ENCODE measurements around the gene NCAM1. TPM values are rescaled to one million over a fixed set of nuclear protein-coding genes. Genes with fewer than 3 reads are reported as not detected.
A peak's percentile ranks its signal among the peaks of the same experiment; 100 is the strongest.

Gene NCAM1
- total RNA-seq, 2 donors from 2014 or later, result 0.60 TPM; not detected in 1

- no peaks in the 10 kb centered on the region for H3K9me3 Mint-ChIP-seq
- no peaks in the 10 kb centered on the region for H3K36me3 Mint-ChIP-seq (ENCODE audit: insufficient read depth in 2 of 2)
- H3K27ac Mint-ChIP-seq, result no peak overlapping the region
- H3K4me1 Mint-ChIP-seq (ENCODE audit: low read depth), result no peaks in the 10 kb centered on the region
- DNase-seq, result no peak
- H3K4me3 Mint-ChIP-seq, result no peak overlapping the region
- no peak for ATAC-seq (replicated peaks in 1 of 2)
- peaks cover 9% of the 10 kb centered on the region for H3K27me3 Mint-ChIP-seq (ENCODE audit: low read depth)
Observed at GRCh38 chr11:113213549-113213948, 252.3 kb downstream of the NCAM1 start.

GRCh38 chr11:113222241-113222640 is 261.0 kb downstream of the NCAM1 start:
- no peak overlapping the region for H3K27ac Mint-ChIP-seq
- H3K36me3 Mint-ChIP-seq (ENCODE audit: insufficient read depth in 2 of 2), result peaks cover 0 to 2% of the 10 kb centered on the region in 2 donors
- DNase-seq, result no peak
- no peak for ATAC-seq (replicated peaks in 1 of 2)
- no peak overlapping the region for H3K4me3 Mint-ChIP-seq
- H3K27me3 Mint-ChIP-seq (ENCODE audit: low read depth), result peaks cover 18% of the 10 kb centered on the region
- peaks cover 1 to 2% of the 10 kb centered on the region in 2 donors for H3K9me3 Mint-ChIP-seq
- H3K4me1 Mint-ChIP-seq (ENCODE audit: low read depth), result no peaks in the 10 kb centered on the region

GRCh38 chr11:113234888-113235287 is 273.7 kb downstream of the NCAM1 start:
- no peaks in the 10 kb centered on the region for H3K27me3 Mint-ChIP-seq (ENCODE audit: low read depth)
- no peaks in the 10 kb centered on the region for H3K4me1 Mint-ChIP-seq (ENCODE audit: low read depth)
- no peak overlapping the region for H3K4me3 Mint-ChIP-seq
- H3K9me3 Mint-ChIP-seq, result no peaks in the 10 kb centered on the region
- no peak for DNase-seq
- no peak for ATAC-seq (replicated peaks in 1 of 2)
- no peaks in the 10 kb centered on the region for H3K36me3 Mint-ChIP-seq (ENCODE audit: insufficient read depth in 2 of 2)
- H3K27ac Mint-ChIP-seq, result no peak overlapping the region

- Mint-ChIP-seq H3K27ac (no peak overlapping the region), H3K4me3 (no peak overlapping the region), H3K36me3 (ENCODE audit: insufficient read depth in 2 of 2) (no peaks in the 10 kb centered on the region), H3K27me3 (ENCODE audit: low read depth) (peaks cover 15% of the 10 kb centered on the region), H3K9me3 (no peaks in the 10 kb centered on the region), H3K4me1 (ENCODE audit: low read depth) (no peaks in the 10 kb centered on the region)
- ATAC-seq (replicated peaks in 1 of 2), result no peak
- no peak for DNase-seq
Observed at GRCh38 chr11:113237261-113237660, 276.0 kb downstream of the NCAM1 start.

- DNase-seq (no peak), ATAC-seq (replicated peaks in 1 of 2) (no peak)
- Mint-ChIP-seq H3K27me3 (ENCODE audit: low read depth) (peaks cover 27% of the 10 kb centered on the region), H3K27ac (no peak overlapping the region), H3K36me3 (ENCODE audit: insufficient read depth in 2 of 2) (no peaks in the 10 kb centered on the region), H3K4me1 (ENCODE audit: low read depth) (peaks cover 11% of the 10 kb centered on the region), H3K9me3 (no peaks in the 10 kb centered on the region), H3K4me3 (no peak overlapping the region)
Observed at GRCh38 chr11:113238721-113239120, 277.5 kb downstream of the NCAM1 start.

GRCh38 chr11:113240389-113240788 is 279.2 kb downstream of the NCAM1 start:
- Mint-ChIP-seq H3K27ac (no peak overlapping the region), H3K27me3 (ENCODE audit: low read depth) (peaks cover 39% of the 10 kb centered on the region), H3K9me3 (no peaks in the 10 kb centered on the region), H3K36me3 (ENCODE audit: insufficient read depth in 2 of 2) (no peaks in the 10 kb centered on the region), H3K4me3 (no peak overlapping the region), H3K4me1 (ENCODE audit: low read depth) (peaks cover 11% of the 10 kb centered on the region)
- DNase-seq, result no peak
- ATAC-seq (replicated peaks in 1 of 2), result no peak

GRCh38 chr11:113240790-113241635 is 279.8 kb downstream of the NCAM1 start:
- Mint-ChIP-seq H3K4me1 (ENCODE audit: low read depth) (peaks cover 11% of the 10 kb centered on the region), H3K27ac (no peak overlapping the region), H3K27me3 (ENCODE audit: low read depth) (peaks cover 44% of the 10 kb centered on the region), H3K36me3 (ENCODE audit: insufficient read depth in 2 of 2) (no peaks in the 10 kb centered on the region), H3K9me3 (no peaks in the 10 kb centered on the region), H3K4me3 (no peak overlapping the region)
- DNase-seq (no peak), ATAC-seq (replicated peaks in 1 of 2) (no peak)

- no peak overlapping the region for H3K4me3 Mint-ChIP-seq
Observed at GRCh38 chr11:113241636-113242054, 280.4 kb downstream of the NCAM1 start.

GRCh38 chr11:113242060-113242459 is 280.8 kb downstream of the NCAM1 start:
- ATAC-seq (replicated peaks in 1 of 2) (no peak), DNase-seq (no peak)
- H3K36me3 Mint-ChIP-seq (ENCODE audit: insufficient read depth in 2 of 2), result no peaks in the 10 kb centered on the region
- H3K4me3 Mint-ChIP-seq, result no peak overlapping the region
- H3K27me3 Mint-ChIP-seq (ENCODE audit: low read depth), result peaks cover 52% of the 10 kb centered on the region
- no peaks in the 10 kb centered on the region for H3K9me3 Mint-ChIP-seq
- no peak overlapping the region for H3K27ac Mint-ChIP-seq
- H3K4me1 Mint-ChIP-seq (ENCODE audit: low read depth), result peaks cover 11% of the 10 kb centered on the region

More at GRCh38 chr11:113241636-113242054, 280.4 kb downstream of the NCAM1 start:
- H3K4me1 Mint-ChIP-seq (ENCODE audit: low read depth), result peaks cover 11% of the 10 kb centered on the region
- no peak for ATAC-seq (replicated peaks in 1 of 2)
- no peak overlapping the region for H3K27ac Mint-ChIP-seq
- peaks cover 50% of the 10 kb centered on the region for H3K27me3 Mint-ChIP-seq (ENCODE audit: low read depth)
- no peaks in the 10 kb centered on the region for H3K9me3 Mint-ChIP-seq
- no peaks in the 10 kb centered on the region for H3K36me3 Mint-ChIP-seq (ENCODE audit: insufficient read depth in 2 of 2)
- DNase-seq, result no peak

- H3K4me3 Mint-ChIP-seq, result peak overlapping the region; percentile 64 to 79
- no peak overlapping the region for H3K27ac Mint-ChIP-seq
- no peaks in the 10 kb centered on the region for H3K9me3 Mint-ChIP-seq
- H3K36me3 Mint-ChIP-seq (ENCODE audit: insufficient read depth in 2 of 2), result no peaks in the 10 kb centered on the region
- peaks cover 61% of the 10 kb centered on the region for H3K27me3 Mint-ChIP-seq (ENCODE audit: low read depth)
- ATAC-seq (replicated peaks in 1 of 2) (peak; percentile 87 to 92), DNase-seq (peak; percentile 28 to 45)
- H3K4me1 Mint-ChIP-seq (ENCODE audit: low read depth), result peaks cover 11% of the 10 kb centered on the region
Observed at GRCh38 chr11:113242767-113243397, 281.7 kb downstream of the NCAM1 start.

- Mint-ChIP-seq H3K27me3 (ENCODE audit: low read depth) (peaks cover 69% of the 10 kb centered on the region), H3K36me3 (ENCODE audit: insufficient read depth in 2 of 2) (no peaks in the 10 kb centered on the region), H3K27ac (no peak overlapping the region), H3K4me1 (ENCODE audit: low read depth) (peaks cover 13% of the 10 kb centered on the region), H3K4me3 (peak overlapping the region in 1 of 2 donors; percentile 79), H3K9me3 (no peaks in the 10 kb centered on the region)
- ATAC-seq (replicated peaks in 1 of 2), result no peak
- DNase-seq, result no peak
Observed at GRCh38 chr11:113243696-113244095, 282.5 kb downstream of the NCAM1 start.

GRCh38 chr11:113245216-113245615 is 284.0 kb downstream of the NCAM1 start:
- Mint-ChIP-seq H3K4me1 (ENCODE audit: low read depth) (peaks cover 21% of the 10 kb centered on the region), H3K27me3 (ENCODE audit: low read depth) (peaks cover 72% of the 10 kb centered on the region), H3K4me3 (no peak overlapping the region), H3K36me3 (ENCODE audit: insufficient read depth in 2 of 2) (no peaks in the 10 kb centered on the region), H3K27ac (no peak overlapping the region), H3K9me3 (no peaks in the 10 kb centered on the region)
- ATAC-seq (replicated peaks in 1 of 2) (no peak), DNase-seq (no peak)

- ATAC-seq (replicated peaks in 1 of 2) (no peak), DNase-seq (no peak)
- H3K9me3 Mint-ChIP-seq, result no peaks in the 10 kb centered on the region
- no peak overlapping the region for H3K4me3 Mint-ChIP-seq
- peaks cover 61% of the 10 kb centered on the region for H3K27me3 Mint-ChIP-seq (ENCODE audit: low read depth)
- no peaks in the 10 kb centered on the region for H3K36me3 Mint-ChIP-seq (ENCODE audit: insufficient read depth in 2 of 2)
- no peak overlapping the region for H3K27ac Mint-ChIP-seq
- H3K4me1 Mint-ChIP-seq (ENCODE audit: low read depth), result peaks cover 21% of the 10 kb centered on the region
Observed at GRCh38 chr11:113247221-113247620, 286.0 kb downstream of the NCAM1 start.
